WERI-Rb-1 (cell line): ENCODE data around the gene ST8SIA6.

ENCODE experiments used
- DNase-seq: peaks from one replicate; pipeline ENCODE4 v3.0.0-alpha.2; 2020
- H3K27ac ChIP-seq: fragments of 250-450 bp; sonication (Bioruptor Pico); 2 replicates; pipeline ENCODE4 v1.5.1; 2020; ENCODE audit warnings: mild to moderate bottlenecking, moderate library complexity
- H3K27me3 ChIP-seq: fragments of 250-450 bp; sonication (Bioruptor Pico); 2 replicates; pipeline ENCODE4 v1.5.1; 2021; ENCODE audit warnings: mild to moderate bottlenecking, low read depth, moderate library complexity; ENCODE audit not compliant: insufficient read depth, severe bottlenecking
- H3K36me3 ChIP-seq: fragments of 250-450 bp; sonication (Bioruptor Pico); 2 replicates; pipeline ENCODE4 v1.5.1; 2020; ENCODE audit warnings: mild to moderate bottlenecking, moderate library complexity
- H3K4me3 ChIP-seq: 2 replicates; pipeline ENCODE4 v1.5.1; 2011; ENCODE audit warnings: low read depth, mild to moderate bottlenecking, control low read depth, low read length
- H3K9me3 ChIP-seq: fragments of 250-450 bp; sonication (Bioruptor Pico); 2 replicates; pipeline ENCODE4 v1.5.1; 2021; ENCODE audit warnings: mild to moderate bottlenecking, moderate library complexity; ENCODE audit not compliant: severe bottlenecking
- TF ChIP-seq, protein P1 (sequence below): IDR thresholded peaks from 2 replicates; pipeline ENCODE4 v1.5.1; 2011; ENCODE audit warnings: low read depth, mild to moderate bottlenecking, control low read depth, inconsistent platforms, low read length

ST8SIA6 gene

DNA sequence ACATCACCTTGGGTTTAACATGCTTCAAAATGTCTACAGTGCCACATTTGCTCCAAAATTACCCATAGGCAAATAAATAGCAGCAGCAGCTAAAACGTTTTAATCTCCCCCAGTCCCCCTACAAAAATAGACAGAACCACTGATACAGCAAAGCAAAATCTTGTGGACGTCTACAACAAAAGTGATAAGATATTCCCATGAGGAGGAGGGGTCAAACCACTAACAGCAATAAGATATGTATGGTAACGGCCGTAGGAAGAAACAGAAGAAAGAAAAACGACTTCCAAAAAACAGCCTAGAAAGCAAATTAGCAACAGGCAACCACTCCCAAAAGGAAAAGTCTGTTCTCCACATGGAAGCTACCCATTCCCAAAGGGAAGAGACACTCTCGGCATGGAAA, 34.5 kb upstream of the ST8SIA6 start:
- Histone ChIP-seq H3K4me3 (no peak overlapping the region), H3K27ac (no peak overlapping the region), H3K36me3 (no peaks in the 10 kb centered on the region), H3K9me3 (no peaks in the 10 kb centered on the region), H3K27me3 (no peaks in the 10 kb centered on the region)
- DNase-seq: no peak
- TF ChIP-seq, protein P1, sequence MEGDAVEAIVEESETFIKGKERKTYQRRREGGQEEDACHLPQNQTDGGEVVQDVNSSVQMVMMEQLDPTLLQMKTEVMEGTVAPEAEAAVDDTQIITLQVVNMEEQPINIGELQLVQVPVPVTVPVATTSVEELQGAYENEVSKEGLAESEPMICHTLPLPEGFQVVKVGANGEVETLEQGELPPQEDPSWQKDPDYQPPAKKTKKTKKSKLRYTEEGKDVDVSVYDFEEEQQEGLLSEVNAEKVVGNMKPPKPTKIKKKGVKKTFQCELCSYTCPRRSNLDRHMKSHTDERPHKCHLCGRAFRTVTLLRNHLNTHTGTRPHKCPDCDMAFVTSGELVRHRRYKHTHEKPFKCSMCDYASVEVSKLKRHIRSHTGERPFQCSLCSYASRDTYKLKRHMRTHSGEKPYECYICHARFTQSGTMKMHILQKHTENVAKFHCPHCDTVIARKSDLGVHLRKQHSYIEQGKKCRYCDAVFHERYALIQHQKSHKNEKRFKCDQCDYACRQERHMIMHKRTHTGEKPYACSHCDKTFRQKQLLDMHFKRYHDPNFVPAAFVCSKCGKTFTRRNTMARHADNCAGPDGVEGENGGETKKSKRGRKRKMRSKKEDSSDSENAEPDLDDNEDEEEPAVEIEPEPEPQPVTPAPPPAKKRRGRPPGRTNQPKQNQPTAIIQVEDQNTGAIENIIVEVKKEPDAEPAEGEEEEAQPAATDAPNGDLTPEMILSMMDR: no peak

DNA sequence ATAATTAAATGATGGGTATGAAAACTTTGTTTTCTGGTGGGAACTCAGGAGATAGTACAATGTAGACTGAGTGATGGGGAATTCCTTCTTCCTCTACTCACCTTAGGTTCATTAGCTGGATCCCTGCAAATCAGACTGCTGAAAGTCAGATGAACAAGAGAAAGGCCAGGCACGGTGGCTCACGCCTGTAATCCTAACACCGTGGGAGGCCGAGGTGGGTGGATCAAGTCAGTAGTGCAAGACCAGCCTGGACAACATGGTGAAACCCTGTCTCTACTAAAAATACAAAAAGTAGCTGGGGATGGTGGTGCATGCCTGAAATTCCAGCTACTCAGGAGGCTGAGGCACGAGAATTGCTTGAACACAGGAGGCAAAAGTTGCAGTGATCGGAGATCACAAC, 28.7 kb upstream of the ST8SIA6 start:
- H3K27ac ChIP-seq: no peak overlapping the region
- H3K9me3 ChIP-seq: no peaks in the 10 kb centered on the region
- TF ChIP-seq, protein P1: no peak
- no peak overlapping the region for H3K4me3 ChIP-seq
- H3K36me3 ChIP-seq: no peaks in the 10 kb centered on the region
- no peaks in the 10 kb centered on the region for H3K27me3 ChIP-seq
- DNase-seq: no peak

DNA sequence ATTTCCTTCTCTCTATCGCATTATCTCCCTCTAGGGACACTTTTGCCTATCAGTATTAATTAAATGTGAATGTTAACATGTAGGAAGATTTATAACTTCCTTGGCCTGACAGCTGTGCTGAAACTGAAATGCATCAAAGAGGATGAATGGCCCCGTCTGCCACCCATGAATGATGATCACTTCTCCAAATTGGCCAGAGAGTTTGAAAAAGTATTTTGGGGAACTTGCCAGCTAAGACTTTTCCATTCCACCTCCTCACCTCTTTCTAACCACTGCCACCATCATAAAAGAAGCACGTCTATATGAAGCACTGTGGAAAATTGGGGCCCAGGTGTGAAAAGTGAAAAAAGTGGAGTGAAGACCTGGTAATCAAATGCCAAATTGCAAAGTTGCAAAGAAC, 25.4 kb upstream of the ST8SIA6 start:
- no peak overlapping the region for H3K4me3 ChIP-seq
- TF ChIP-seq, protein P1: no peak
- no peaks in the 10 kb centered on the region for H3K36me3 ChIP-seq
- H3K27me3 ChIP-seq: no peaks in the 10 kb centered on the region
- no peak overlapping the region for H3K27ac ChIP-seq
- no peak for DNase-seq
- no peaks in the 10 kb centered on the region for H3K9me3 ChIP-seq

DNA sequence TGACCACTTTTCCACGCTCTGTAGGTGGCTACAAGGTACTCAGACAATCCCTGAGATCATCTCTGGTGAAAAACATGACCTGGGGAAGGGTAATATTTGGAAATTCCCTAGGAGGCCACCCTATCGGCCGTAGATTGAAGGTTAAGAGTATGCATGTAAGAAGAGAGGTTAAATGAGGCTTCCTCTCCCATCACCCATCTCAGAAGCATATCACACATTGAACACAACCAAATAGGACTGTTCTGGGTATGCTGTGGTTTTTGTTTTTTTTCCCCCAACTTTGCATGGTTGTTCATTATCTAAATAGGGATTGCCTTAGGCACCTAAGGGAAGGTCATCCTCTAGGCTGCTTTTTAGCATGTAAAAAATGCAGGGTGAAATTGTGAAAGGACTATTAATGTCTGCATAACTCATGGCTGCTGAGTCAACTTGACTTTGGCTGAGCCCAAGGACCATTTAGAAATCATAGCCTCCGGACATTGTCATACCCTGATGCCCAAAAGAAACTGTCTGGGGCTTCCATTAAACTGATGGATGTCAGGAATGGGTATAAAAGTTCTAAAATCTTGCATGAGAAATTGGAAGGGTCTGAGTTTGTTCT, 24.7 kb upstream of the ST8SIA6 start:
- no peaks in the 10 kb centered on the region for H3K9me3 ChIP-seq
- H3K4me3 ChIP-seq: no peak overlapping the region
- no peak for DNase-seq
- TF ChIP-seq, protein P1: no peak
- no peaks in the 10 kb centered on the region for H3K36me3 ChIP-seq
- H3K27me3 ChIP-seq: no peaks in the 10 kb centered on the region
- H3K27ac ChIP-seq: no peak overlapping the region

DNA sequence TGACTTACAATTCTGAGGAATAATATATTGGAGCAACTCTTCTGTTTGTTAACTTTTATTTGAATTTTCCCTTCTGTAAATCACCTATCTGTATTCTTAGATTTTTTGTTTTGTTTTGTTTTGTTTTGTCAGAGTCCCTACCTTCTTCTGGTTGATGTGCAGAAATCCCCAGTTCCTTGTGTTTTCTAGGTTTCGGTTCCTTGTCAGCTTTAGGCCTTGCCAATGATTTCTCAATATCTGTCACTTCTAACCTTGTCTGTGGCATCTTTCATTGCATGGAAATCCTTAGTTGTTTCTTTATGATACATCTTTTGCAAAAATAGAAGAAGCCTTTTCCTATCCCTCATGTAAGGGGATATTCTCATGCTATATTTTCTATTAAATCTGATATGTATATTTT, 21.7 kb upstream of the ST8SIA6 start:
- no peaks in the 10 kb centered on the region for H3K9me3 ChIP-seq
- H3K27me3 ChIP-seq: no peaks in the 10 kb centered on the region
- H3K4me3 ChIP-seq: no peak overlapping the region
- no peak for DNase-seq
- no peak overlapping the region for H3K27ac ChIP-seq
- TF ChIP-seq, protein P1: no peak
- H3K36me3 ChIP-seq: no peaks in the 10 kb centered on the region

DNA sequence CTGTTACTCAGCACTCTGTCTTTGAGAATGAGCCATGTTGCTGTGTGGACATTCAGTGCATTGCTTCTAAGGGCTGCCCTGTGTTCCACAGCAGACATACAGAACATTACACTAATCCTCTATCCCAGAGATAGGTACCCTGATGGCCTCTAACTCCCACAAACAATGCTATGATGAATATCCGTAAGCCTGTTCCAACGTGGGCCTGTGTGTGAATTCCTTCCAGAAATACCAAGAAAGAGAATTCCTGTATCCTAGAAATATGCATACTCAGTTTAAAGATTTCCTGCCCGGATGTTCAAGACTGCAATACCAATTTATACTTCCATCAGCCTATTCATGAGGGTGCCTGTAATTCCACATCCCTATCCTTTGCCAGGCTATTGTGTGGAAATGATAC, 21.3 kb upstream of the ST8SIA6 start:
- DNase-seq: no peak
- H3K27ac ChIP-seq: no peak overlapping the region
- no peaks in the 10 kb centered on the region for H3K36me3 ChIP-seq
- no peaks in the 10 kb centered on the region for H3K27me3 ChIP-seq
- H3K9me3 ChIP-seq: no peaks in the 10 kb centered on the region
- H3K4me3 ChIP-seq: no peak overlapping the region
- TF ChIP-seq, protein P1: no peak
